HG03175 (cell line): Measurements from ENCODE around the gene SYCP3.

Experiments used
- ATAC-seq: cut with Tn5 transposase; IDR thresholded peaks from one replicate; pipeline ENCODE4 v1.9.1; 2021; ENCODE audit warnings: mild to moderate bottlenecking, moderate library complexity; ENCODE audit not compliant: unreplicated experiment

Gene SYCP3

GRCh38 chr12:101714877-101715444 lies 24.3 kb downstream of the SYCP3 start:
- no peak for ATAC-seq

DNA sequence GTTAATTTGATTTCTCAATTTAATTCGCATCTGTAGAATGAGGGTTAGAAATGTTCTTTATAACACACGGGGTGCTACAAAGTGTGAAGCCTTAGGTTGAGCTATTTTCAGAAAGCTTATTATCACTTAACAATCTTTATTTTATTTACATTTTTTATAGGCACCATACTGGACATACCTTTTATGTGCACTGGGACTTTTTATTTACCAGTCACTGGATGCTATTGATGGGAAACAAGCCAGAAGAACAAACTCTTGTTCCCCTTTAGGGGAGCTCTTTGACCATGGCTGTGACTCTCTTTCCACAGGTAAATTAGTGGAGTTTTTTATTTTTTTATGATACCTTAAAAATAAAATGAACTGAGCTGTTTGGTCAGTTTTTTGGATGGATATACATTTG lies 25.3 kb downstream of the SYCP3 start:
- ATAC-seq, result no peak

DNA sequence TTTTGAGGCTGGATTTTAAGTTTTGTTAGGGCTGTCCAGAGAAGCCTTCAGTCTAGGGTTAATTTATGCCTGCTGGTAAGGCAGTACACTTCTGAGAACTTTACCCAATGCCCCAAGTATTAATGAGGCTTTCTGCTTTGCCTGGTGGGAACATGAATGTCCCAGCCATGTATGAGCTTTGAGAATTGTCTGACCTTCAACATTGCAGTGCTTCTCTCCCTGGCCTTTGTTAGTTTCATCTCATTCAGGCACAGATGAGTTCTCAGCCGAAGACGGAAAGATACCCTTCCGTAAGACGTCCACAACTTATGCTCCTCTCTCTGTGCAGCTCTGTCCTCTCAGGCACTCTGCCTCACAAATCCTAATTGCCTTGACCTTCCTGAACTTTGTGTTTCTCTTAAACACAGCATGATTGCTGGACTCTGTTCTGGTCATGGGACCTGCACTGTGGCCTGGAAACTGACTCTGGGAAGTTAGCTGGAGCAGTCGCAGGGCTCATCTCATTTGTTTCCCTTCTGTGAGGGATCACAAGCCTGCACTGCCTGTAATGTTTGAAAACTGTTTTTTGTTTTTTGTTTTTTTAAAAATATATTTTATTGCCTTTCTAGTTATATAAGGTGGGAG lies 26.1 kb downstream of the SYCP3 start:
- ATAC-seq, result no peak

DNA sequence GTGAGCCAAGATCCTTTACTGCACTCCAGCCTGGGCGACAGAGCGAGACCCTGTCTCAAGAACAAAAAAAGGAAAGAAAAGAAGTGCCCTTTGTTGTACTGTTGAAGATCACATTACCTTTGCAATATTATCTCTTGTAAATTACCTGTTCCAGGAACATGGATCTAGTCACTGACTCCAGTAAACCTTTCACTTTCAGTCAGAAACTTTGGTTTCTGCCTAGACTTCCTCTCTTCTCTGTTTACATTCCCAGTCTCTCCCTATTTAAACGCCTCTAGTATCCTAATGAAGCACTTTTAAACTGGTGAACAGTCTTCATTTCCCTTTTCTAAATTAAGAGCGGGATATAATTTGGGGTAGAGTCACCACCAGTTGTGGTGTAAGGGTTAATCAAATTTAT lies 29.0 kb downstream of the SYCP3 start:
- no peak for ATAC-seq

- no peak for ATAC-seq
Measured at GRCh38 chr12:101707131-101707782, 32.0 kb downstream of the SYCP3 start.

DNA sequence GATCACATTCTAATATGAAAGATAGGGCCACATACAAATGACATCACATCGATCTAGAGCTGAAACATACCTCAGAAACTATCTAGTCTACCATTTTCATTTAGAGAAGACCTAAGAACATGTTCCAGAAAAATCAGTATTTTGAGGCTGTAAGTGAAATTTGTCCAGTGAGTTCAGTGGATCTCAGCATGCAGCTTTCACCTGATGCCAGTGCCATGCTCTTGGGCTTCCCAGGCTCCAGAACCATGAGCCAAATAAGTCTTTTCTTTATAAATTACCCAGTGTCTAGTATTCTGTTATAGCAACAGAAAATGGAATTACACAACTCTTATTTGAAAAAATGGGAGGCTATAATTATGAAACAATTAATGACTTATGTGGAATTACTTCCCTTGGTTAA lies 32.9 kb downstream of the SYCP3 start:
- ATAC-seq, result no peak

GRCh38 chr12:101703487-101703886 lies 35.8 kb downstream of the SYCP3 start:
- no peak for ATAC-seq

- ATAC-seq, result no peak
Measured at GRCh38 chr12:101700299-101700820, 38.9 kb downstream of the SYCP3 start.

DNA sequence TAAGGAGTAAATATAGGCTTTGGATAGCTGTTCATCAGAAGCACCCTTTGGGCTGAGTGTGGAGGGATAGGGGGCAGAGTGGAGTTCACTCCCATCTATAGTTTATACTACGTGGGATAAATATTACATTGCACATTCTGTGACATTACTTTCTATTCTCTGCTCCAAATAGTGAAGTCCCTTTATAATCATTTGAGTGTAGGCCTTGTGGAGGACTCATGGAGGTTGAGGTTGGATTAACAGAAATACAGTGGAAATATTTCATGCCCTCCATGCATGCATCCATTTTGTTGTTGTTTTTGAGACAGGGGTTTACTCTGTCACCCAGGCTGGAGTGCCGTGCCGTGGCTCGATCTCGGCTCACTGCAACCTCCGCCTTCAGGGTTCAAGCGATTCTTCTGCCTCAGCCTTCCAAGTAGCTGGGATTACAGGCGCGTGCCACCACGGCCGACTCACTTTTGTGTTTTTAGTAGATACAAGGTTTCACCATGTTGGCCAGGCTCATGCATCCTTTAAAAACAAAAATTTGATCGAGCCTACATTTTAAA lies 40.4 kb downstream of the SYCP3 start:
- ATAC-seq, result no peak

DNA sequence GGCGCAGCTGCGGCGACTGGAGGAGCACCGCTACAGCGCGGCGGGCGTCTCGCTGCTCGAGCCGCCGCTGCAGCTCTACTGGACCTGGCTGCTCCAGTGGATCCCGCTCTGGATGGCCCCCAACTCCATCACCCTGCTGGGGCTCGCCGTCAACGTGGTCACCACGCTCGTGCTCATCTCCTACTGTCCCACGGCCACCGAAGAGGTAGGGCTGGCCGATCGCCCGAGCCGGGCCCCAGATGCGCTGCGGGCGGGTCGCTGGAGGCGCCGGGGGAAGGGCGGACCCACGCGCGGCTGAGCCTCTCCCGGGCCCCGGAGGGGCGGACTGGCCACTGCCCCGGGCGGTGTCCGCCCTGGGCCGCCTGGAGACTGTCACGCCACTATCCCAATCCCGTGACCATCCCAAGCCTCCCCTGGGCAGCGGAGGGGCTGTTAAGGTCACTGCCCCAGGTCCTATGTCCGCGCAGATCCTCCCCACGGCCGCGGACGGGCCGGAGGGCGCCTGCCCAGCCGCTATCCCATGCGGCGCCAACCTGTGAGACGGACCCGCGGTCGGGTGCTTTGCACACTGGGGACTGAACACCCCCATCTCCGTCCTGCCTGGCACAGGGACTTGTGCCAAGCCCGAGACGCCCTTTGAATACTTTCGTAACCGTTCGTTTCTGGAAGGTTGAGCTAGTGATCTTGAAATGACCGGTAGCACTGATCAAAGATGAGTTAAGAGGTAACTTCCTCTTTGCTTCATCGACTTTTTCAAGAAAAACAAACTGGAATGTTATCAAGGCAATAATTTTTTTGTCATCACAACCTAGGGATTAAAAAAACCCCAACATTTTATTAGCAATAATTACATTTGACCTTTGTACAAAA lies 41.1 kb downstream of the SYCP3 start:
- ATAC-seq, result peak; percentile 37

DNA sequence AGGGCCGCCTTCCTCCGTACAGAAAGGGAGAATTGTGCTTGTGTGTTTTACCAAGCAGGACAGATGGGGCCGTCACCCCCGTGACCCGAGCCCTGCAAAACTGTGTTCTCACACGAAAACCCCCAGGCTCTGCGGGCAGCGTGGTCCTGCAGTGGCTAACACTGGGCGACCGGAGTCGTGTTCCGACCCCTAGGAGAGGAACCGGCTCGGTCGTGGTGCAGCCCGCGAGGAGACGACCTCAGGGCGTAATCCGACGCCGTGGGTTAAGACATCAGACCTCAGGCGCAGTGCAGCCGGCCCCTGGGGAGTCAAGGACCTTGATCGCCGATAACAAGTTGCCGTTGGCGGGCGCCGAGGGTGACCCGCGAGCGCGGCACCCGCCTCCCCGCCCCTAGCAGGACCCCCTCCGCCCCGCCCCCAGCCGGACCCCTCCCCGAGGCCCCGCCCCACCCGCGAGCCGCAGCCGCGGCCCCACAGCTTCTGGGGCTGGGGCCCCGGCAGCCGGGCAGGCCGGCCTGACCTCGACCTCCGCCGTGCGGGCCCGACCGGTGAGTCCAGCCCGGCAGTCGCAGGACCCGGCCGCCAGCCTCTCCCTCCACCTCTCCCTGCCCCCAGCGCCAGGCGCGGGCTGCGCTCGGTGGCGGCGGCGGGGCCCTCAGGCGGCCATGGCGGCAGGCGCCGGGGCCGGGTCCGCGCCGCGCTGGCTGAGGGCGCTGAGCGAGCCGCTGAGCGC lies 41.9 kb downstream of the SYCP3 start, which contains the start of gene CHPT1:
Gene CHPT1 (plus strand): TSS at position 444 of the 733 bp plus-strand sequence. CDS start 222 bp downstream, at position 666.
- peak; percentile 70 for ATAC-seq

DNA sequence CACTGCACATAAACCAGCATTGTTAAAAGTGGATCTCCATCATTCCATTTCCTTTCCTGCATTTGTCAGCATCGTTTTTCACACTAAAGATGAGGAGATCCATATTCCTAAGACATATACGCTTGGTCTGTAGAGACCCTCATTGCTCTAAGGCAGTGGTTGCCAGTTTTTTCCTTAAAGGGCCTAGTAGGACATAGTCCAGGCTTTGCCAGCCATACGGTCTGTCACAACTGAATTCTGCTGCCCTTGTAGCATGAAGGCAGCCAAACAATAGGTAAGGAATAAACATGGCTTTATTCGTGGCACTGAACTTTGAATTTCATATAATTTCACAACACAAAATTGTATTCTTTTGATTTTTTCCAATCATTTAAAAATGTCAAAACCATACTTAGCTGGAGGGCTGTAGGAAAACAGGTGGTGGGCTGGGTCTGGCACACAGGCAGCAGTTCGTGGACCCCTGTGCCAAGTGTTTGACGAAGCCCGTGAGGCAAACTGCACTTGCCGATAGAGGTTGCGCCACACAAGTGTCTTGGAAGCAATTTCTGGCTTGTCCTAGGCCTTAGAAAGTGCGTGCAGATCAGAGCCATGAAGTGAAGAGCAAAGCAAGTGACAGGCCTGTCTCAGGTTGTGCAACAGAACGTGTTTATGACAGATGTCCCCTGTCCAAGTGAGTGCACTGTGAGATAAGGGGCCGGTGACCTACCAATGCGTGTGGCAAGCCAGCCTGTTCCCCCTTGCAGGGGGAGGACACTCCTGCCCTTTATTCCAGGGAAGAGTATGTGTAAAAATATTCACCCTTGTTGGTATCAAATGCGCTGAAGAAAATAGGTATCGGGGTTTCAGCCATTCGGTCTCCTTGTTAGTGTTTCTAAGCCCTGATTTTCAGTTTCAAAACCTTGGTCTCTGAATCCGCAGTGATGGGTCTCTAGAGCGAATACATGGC lies 42.7 kb downstream of the SYCP3 start:
- no peak for ATAC-seq

- ATAC-seq, result no peak
Measured at GRCh38 chr12:101695706-101696105, 43.6 kb downstream of the SYCP3 start.

DNA sequence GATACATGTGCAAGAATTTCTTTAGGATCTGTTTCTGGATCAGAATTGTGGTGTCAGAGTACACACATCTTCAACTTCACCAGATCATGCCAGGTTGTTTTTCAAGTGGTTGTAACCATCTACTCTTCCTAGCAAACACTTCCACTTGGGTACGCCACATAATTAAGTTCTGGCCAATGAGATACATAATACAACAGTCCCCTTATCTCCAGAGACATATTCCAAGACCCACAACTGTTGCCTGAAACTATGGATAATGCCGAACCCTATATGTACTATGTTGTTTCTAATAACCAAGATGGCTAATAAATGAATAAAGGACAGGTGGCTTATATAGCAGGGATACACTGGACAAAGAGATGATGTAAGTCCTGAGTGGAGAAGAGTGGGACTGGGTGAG lies 44.3 kb downstream of the SYCP3 start:
- ATAC-seq, result no peak

GRCh38 chr12:101694297-101694848 lies 44.9 kb downstream of the SYCP3 start:
- ATAC-seq, result no peak

- ATAC-seq, result no peak
Measured at GRCh38 chr12:101691503-101692096, 47.7 kb downstream of the SYCP3 start.

DNA sequence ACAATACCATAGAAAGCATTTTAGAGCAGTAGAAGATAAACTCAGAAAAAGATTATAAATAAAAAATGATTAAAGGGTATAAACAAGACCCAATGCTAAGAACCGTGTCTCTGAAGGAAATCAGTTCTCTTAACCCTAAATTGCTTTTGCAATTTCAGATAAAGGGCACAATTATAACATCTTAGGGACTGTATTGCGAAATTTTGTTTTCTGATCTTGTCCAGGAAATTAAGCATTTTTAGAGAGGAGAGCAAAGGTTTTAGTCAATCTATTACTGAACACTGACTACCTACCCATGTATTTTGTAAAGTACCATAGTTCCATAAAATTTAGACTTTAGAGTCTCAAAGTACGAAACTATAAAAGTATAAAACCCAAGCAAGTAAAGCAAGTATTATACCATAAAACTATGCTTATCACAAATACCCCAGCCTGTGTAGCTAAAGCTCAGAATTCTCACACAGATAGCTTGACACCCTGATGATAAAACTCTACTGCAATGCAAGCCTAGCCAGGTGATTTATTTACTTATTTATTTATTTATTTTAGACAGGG lies 48.6 kb downstream of the SYCP3 start:
- ATAC-seq, result no peak

- no peak for ATAC-seq
Measured at GRCh38 chr12:101686176-101686575, 53.1 kb downstream of the SYCP3 start.
